COR-L47 (cell line): ENCODE measurements around the gene ROBO2.

Experiments used
- DNase-seq: peaks from one replicate; lab custom pipeline; 2025; lab: John Stamatoyannopoulos, UW

Gene ROBO2

GRCh38 chr3:77259694-77260093, 219.8 kb downstream of the ROBO2 start:
- peak; percentile 79 for DNase-seq

- no peak for DNase-seq
Observed at GRCh38 chr3:77262361-77262760, 222.5 kb downstream of the ROBO2 start.

GRCh38 chr3:77267589-77267988, 227.7 kb downstream of the ROBO2 start:
- no peak for DNase-seq

GRCh38 chr3:77271306-77271705, 231.4 kb downstream of the ROBO2 start:
- DNase-seq = no peak

- no peak for DNase-seq
Observed at GRCh38 chr3:77271711-77272110, 231.8 kb downstream of the ROBO2 start.

GRCh38 chr3:77279276-77279675, 239.4 kb downstream of the ROBO2 start:
- no peak for DNase-seq

GRCh38 chr3:77281721-77282120, 241.8 kb downstream of the ROBO2 start:
- DNase-seq = no peak

- DNase-seq = no peak
Observed at GRCh38 chr3:77283108-77283507, 243.2 kb downstream of the ROBO2 start.

GRCh38 chr3:77288348-77288747, 248.4 kb downstream of the ROBO2 start:
- DNase-seq = no peak

GRCh38 chr3:77296527-77296926, 256.6 kb downstream of the ROBO2 start:
- no peak for DNase-seq

- DNase-seq = no peak
Observed at GRCh38 chr3:77298417-77298816, 258.5 kb downstream of the ROBO2 start.

GRCh38 chr3:77303955-77304699, 264.2 kb downstream of the ROBO2 start:
- DNase-seq = no peak

- no peak for DNase-seq
Observed at GRCh38 chr3:77304700-77305021, 264.8 kb downstream of the ROBO2 start.

- DNase-seq = no peak
Observed at GRCh38 chr3:77309460-77309859, 269.6 kb downstream of the ROBO2 start.

- DNase-seq = no peak
Observed at GRCh38 chr3:77313843-77314242, 273.9 kb downstream of the ROBO2 start.

GRCh38 chr3:77319711-77320110, 279.8 kb downstream of the ROBO2 start:
- no peak for DNase-seq

- DNase-seq = no peak
Observed at GRCh38 chr3:77320514-77320913, 280.6 kb downstream of the ROBO2 start.

- DNase-seq = no peak
Observed at GRCh38 chr3:77321646-77322045, 281.7 kb downstream of the ROBO2 start.

GRCh38 chr3:77323626-77324025, 283.7 kb downstream of the ROBO2 start:
- DNase-seq = no peak

- DNase-seq = no peak
Observed at GRCh38 chr3:77324105-77324504, 284.2 kb downstream of the ROBO2 start.

GRCh38 chr3:77325280-77325679, 285.4 kb downstream of the ROBO2 start:
- no peak for DNase-seq

GRCh38 chr3:77325702-77326101, 285.8 kb downstream of the ROBO2 start:
- no peak for DNase-seq

GRCh38 chr3:77326586-77326985, 286.7 kb downstream of the ROBO2 start:
- DNase-seq = no peak

GRCh38 chr3:77328690-77329089, 288.8 kb downstream of the ROBO2 start:
- DNase-seq = no peak
